Activated CD4-positive, alpha-beta T cell treated with anti-CD3 and anti-CD28 coated beads for 48 hours (primary cell): Measurements from ENCODE around the gene NLGN3.
A peak's percentile ranks its signal among the peaks of the same experiment; 100 is the strongest.
"Not testable (repeated sequence)": the region's sequence is repeated elsewhere in the genome, so short reads cannot be mapped to it uniquely, and the experiment has no call there.

Experiments
- DNase-seq: peaks from one replicate; pipeline ENCODE4 v3.0.0-alpha.2; 2020

The NLGN3 gene

DNA sequence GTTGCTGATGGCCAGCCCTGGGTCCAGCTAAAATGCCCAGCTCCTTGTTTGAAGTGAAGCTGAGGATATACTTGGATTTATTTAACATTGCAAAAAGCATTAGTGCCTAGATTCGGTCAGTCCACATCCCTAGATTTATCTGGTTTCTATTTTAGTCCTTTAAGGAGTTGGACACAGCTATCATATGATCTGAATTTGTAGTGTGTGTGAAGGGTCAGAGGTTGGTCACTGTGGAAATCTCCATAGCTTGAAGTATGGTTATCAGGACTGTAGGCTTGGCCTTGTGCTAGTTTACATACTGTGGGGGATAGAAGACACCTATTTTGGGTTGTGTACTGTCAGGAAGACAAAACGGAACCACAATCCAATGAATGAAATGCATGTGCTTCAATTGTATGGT is 28.8 kb downstream of the NLGN3 start:
- no peak for DNase-seq

DNA sequence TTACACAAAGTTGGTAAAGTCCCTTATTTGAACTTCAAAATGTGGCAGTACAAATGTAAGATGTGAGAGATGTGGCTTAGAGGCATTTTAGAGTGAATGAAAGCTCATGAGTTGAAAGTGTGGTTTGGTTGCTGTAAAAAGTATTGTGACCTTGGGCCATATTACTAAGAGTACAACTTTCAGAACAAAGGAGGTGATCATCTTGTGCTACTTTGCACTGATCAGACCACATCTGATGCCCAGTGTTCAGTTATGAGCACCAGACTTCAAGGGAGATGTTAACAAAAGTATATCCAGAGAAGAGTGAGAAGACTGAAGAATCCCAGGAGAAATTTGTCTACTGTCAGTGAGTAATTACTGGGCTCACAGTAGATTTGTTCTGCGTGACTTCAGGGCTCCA is 30.2 kb downstream of the NLGN3 start:
- no peak for DNase-seq

DNA sequence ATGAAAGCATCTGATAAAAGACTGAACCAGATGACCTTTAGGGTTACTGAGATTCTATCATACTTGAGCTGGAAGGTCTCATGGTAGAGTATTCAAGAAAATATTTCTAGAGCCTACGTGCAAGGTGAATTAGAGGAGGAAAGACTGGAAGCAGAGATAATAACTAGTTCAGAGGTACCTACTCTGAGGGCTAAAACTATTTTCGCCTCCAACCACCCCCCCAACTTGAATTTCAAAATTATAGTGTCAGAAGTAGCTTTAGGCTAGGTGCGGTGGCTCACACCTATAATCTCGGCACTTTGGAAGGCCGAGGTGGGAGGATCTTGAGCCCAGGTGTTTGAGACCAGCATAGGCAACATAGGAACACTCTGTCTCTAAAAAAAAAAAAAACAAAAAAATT is 30.9 kb downstream of the NLGN3 start:
- DNase-seq, result no peak

DNA sequence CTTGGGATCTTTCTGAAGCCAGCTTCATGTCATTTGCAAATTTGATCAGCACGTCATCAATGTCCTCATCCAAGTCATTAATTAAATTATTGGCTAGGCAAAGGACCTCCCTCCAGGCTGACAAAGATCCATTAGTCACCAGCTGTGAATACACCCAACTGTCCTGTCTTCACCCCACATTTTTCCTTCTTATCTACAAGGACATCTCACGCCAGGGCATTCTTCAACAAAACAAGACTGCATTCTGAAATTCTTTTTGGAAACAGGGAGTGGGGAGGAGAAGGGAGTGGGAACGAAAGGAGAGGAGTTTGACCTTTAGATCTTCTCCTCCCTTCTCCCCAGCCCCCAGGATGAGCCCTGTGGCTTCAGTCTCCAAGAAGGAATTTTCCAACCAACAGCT is 32.7 kb downstream of the NLGN3 start:
- DNase-seq, result no peak

DNA sequence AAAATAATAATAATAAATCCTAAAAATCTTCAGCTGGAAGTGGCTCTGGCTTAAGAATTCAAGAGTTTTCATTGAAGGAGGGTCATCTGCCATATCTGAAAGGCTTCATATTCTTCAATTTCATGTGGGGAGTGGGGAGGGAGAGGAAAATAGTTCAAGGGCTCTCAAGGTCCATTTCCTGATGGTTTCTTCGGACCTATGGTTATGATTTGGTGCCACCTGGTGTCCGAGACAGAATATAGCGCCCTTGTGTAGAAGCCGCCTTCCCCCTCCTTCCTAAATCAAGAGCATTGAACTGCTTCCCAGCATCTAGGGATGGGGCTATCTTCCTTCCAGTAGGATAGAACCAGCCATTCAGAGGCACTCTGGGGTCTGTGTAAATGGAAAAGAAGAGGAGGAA is 34.3 kb downstream of the NLGN3 start:
- peak; percentile 49 for DNase-seq

DNA sequence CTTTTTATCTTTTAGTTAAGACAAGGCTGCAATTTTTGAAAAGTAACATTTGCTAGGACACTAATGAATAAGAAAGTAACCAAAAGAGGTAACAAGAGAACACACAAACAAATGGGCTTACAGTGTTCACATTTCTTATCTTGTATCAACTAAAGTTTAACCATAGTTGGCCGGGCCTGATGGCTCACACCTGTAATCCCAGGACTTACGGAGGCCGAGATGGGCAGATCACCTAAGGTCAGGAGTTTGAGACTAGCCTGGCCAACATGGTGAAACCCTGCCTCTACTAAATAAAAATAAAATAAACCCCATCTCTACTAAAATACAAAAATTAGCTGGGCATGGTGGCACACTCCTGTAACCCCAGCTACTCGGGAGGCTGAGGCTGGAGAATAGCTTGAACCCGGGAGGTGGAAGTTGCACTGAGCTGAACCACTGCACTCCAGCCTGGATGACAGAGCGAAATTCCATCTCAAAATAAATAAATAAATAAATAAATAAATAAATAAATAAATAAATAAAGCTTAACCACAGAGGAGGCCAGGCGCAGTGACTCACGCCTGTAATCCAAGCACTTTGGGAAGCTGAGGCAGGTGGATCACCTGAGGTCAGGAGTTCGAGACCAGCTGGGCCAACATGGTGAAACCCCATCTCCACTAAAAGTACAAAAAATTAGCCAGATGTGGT is 36.1 kb downstream of the NLGN3 start:
- DNase-seq, result not testable (repeated sequence)

DNA sequence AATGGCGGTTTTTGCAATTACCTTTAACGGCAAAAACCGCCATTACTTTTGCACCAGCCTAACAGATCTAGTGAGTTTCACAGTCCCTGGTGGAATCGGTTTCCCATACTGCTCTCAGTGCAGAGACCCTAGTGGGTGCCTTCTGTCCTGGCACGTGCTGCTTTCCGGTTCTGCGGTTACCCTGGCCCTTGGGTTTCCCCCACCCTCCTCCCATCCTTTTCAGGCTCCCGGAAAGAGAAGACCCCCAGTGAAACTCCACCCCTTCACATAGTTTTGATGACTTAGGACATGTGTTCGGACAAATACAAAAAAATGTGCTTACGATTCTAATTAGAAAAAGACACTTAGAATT is 36.9 kb downstream of the NLGN3 start:
- peak; percentile 54 for DNase-seq

DNA sequence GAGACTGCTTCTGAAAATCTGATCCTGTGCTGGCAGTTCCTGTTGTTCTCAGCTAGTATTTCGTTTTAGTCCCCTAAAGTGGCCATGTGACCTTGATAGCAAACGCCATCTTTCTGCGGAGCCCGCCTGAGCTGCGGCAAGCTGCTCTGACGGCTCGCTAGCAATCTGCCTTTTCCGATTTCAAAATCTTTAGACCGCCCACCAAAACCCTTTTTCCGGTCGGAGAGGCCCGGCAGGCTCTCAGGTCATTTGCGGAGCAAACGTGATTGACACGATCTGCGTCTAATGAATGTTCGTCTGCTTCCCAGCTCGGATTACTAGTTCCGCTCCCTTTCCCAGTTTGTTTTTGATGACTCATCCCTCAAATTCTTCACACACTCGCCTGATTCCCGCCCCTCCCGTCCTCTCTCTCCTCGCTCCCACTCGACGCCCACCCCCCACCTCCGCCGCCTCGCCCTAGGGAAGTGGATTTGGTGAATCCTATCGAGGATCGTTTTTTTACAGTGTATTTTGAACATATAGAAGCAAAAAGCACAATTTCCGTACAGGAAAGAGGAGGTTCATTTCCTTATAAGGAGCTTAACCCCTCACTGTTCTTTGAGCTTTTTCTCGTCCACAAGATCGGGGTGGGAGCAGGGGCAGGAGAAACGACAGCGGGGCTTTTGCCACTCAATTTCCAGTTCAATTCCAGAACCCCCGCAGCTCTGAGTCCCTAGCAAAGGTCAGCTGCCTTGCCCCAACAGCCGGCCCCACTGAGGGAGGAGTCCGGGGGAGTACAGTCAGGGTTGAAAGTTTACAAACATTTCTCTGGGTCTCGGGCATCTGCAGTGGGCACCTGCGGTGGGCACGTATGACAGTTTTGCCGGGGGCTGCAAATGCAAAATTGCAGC is 37.5 kb downstream of the NLGN3 start:
- peak; percentile 87 for DNase-seq

DNA sequence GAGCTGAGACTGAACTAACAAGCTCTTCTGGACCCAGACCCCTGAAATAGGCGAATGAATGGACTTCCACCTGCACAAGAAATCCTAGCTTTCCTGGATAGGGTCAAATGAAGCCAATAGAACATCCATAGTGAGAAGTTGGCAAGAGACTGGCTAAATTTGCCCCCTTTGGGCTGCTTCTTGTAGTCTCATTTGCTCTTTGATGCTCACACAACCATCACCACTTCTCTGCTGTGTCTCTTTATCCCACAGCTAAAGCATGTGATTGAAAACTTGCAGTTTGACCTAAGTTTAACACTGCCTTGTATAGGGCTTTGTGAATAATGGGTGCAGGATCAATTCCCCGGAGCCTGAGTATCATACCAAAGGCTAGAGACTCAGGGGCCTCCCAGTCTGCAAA is 38.2 kb downstream of the NLGN3 start:
- no peak for DNase-seq

DNA sequence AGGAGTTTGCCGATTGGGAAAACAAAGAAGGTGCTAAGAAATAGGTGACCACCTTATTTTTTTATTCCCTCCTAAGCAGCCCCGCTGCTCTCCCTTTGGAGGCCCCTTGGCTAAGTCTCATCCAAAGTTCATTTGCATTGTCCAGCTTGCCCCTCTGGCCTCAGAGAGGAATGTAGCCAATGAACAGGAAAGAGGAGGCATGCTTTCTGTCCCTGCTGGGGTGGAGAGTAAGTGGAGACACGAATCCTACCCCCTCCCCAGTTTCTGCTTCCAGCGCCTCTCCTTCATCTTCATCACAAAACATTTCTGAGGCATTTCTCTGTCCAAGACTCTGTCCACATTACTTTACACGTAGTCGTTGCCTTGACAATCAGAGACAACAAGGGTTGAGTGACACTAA is 38.7 kb downstream of the NLGN3 start:
- DNase-seq, result no peak

DNA sequence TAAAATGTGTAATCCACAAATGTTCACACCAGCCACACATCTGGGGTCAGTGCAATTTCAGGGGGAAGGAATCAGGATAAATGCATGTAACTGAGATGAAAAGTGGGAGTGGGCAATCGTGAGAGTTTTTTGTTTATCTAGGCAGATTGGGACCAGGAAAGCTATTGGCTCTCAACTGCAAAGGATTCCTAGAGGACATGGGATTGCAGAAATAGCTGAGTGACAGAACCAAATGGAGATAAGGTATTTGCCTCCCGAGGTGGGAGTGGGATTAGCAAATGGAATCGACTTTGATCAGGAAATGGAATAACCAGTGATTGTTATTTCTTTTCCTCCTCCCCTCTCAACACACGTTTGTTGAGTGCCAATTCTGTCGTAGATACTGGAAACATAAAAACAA is 39.5 kb downstream of the NLGN3 start:
- DNase-seq, result no peak

DNA sequence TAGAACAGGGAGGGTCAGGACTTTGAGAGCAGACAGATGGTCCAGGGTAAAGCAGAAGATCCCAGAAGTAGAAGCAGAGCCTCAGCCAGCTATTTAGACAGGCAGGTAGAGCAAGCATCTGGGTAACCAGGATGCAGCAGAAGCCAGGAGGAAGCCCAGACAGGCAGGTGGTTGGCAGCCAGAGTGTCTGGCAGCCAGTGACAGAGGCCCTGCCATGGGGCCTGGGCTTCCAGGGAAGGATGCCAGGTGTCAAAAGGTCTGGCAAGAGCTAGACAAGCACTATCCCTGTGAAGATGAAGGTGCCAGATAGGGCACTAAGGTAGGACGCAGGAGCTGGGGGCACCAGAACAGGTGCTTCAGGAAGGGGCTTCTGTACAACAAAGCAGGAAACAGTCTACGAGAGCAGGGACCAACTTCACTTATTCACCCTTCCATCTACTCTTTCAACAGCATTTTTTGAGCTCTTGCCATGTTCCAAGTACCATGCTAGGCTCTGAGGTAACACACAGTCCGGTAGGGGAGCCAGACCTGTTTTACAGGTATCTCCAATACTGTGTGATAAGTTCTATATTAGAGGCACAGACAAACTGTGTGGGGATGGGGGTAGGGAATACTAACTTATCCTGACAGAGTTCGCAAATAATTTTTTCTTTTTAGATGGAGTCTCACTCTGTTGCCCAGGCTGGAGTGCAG is 40.3 kb downstream of the NLGN3 start:
- DNase-seq, result no peak

DNA sequence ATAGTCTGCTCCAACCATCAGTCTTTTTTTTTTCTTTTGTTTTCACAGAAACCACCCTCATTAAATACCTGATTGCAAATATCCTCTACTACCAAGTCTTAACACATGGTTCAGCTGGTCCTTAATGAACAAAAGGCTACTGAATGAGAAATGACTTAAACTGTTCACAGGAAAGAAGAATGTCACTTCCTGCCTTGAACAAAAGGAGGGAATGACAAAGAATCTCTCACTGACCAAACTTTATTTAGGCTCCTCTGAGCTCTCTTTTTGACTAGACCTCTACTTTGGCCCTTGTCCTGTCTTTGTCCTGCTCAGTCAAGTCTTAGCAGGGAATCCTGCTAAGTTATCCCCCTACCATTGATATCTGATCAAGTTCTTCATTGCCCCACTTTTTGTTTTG is 46.6 kb downstream of the NLGN3 start:
- no peak for DNase-seq

DNA sequence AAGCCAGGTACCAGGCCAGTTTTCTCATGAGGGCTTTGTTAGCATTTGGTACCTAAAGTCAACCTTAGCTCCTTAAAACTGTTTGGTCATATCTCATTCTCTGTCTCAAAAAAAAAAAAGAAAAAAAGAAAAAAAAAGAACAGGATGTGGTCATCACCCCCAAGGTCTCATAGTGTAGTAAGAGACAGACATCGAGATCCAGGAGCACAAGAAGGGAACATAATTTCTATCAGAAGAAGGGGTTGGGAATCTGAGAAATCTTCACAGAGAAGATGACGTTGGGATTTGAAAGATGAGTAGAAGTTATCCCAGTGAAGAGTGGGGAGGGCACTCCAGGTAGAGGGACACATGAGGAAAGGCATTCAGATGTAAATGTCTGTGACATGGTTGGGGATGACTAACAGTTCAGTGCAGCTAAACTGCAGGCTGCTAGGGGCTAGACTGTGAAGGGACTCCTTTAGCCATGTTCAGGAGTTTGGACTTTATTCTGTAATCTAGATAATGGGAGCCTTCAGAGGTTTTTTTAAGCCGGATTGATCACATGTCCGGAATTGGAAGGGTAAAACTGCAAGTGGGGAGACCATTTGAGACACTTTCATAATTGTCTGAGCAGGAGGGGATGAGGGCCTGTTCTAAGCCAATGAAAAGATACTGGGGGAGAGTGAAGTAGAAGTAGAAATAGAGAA is 51.5 kb downstream of the NLGN3 start:
- no peak for DNase-seq

DNA sequence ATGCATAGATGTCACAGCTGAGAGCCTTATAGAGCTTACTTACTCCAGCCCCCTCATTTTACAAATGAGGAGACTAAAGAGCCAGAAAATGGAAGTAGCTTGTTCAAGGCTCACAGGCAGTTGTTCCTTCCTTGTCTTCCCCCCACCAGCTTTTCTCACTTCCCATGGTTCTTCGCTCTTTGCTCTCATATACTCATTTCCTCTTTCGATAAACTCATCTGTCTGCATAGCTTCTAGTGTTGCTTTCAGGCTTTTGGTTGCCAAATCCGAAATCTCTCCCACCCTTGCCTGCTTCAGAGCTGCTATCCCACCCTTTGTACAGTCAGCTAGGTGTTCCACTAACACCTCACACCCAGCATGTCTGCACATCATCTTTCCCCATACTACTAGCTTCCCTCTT is 53.4 kb downstream of the NLGN3 start:
- DNase-seq, result no peak

DNA sequence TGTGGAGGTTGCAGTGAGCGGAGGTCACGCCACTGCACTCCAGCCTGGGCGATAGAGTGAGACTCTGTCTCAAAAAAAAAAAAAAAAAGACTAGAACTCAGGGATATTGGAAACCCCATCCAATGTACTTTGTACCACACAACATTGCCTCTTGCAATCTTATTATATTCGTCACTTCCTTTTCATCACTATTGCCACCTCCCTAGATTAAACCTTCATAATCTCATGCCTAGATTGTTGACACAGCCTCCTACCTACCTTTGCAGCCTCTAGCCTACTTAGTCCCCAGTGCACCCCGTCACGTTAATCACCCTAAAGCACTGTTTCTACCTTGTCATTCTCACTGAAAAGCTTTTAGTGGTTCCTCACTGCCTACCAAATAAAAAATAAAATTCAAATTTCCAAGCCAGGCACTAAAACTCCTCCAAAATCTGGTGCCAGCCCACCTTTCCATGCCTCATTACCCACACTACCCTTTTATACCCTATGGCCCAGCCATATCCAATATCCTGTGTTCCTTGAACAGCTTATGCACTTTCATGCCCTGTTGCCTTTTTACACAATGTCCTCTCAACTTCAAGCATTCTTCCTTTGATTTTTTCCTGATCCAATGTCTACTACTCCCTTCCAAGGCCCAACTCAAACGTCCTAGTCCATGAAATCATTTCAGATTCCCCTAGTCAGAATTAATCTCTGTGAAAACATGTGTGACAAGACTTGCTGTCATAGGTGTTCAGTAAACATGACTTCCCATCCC is 54.8 kb downstream of the NLGN3 start:
- no peak for DNase-seq

DNA sequence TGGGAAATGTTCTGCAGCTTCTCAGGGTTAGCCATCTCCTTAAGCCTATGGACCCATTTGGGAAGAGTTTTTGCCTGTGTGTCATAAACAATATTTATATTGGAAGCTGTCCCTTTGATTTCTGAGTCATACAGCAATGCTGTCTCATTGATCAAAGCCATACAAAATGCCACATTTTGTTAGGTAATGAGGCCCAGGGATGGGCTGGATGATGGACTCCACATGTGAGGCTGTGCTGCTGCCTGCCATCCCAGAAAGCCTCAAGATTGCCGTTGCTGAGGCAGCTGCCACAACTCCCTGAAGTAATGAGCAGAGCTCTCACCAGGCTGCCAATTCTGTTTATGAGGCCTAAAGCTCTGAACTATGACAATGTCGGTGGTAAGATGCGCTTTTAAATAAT is 66.2 kb downstream of the NLGN3 start:
- no peak for DNase-seq

DNA sequence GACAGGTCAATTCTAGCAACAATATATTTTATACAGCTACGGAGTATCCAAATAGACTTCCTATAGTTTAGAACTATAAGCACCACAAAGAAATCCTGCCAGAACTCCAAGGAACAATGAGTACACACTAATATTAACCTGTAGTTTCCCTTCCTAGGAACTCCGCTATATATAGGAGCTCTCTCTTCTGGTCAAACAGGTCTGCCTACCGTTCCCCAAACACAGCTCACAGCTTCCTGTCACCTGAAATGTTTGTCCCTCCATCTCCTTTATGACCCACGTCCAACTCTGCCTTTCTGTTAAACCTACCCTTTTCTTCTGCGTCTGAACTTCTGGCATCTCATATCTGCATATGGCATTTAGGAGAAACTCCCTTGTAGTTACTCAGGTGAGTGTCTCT is 67.9 kb downstream of the NLGN3 start:
- DNase-seq, result no peak

DNA sequence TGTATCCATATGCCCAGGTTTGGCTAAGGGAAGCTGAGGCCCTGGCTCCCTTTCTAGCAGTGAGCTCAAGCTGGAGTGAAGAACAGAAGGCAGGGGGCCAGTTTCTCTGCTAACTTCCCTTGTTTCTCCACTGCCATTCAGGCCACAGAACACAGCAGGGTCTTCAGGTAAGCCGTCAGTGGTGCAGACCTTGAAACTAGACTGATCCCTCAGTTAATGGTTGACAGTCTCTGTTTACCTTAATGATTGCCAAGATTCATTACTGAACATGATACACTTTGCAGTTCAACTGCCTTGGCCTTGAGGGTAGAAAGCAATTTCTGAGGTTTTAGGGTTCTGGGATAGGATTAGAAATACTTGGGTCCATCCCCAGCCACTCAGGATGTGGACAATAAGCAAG is 69.5 kb downstream of the NLGN3 start:
- no peak for DNase-seq

DNA sequence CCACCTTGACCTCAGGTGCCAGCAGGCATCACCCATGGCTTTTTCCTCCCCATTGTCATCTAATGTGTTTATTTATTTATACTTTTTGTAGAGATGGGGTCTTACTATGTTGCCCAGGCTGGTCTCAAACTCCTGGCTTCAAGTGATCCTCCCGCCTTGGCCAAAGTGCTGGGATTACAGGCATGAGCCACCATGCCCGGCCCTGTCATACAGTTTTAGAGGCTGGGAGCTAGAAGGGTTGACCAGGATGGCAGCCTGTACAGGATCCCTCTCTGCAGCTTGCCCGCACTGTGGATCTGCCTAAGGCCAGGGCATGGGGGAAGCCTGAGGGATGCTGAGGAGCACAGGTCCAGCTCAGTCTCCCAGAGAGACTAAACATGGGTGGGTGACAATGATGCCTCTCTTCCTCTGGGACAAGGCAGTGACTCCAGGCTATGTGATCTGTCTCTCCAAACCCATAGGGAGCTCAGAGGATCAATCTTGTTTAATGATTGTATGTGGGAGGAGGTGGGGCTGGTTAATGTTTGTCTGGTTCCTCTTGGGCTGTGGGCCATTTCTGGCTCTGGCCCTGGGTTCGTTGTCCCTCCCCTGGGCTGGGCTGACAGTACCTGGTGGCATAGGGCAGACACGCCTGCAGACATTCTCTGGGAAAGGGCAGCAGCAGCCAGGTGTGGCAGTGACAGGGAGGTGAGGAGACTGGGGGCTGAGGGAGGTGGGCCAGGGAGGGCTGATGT is 70.1 kb downstream of the NLGN3 start:
- no peak for DNase-seq

DNA sequence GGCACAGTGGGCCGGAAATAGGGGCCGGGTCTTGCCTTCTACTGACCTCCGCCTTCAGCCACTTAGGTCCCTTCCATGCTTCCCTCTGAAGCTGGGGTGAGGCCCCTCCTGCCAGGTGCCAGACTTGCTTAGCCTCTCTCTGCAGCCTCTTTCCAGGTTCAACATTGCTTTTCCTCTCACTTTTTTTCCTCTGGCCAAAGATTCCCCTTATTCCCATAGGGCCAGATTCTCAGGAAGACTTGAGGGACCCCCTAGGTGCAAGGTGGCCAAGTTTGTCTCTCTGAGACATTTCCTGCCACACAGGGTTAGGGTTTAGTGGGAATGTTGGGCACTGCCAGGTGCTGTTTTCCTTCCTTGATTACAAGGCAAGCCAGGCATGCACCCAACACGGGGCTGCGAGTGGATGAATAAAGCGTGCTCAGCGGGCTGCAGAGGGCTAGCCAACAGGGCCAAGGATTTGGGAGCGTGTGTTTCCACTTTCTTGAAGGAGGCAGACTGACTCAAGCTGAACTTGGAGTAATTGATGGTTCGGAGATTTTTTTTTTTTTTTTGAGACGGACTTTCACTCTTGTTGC is 70.8 kb downstream of the NLGN3 start:
- no peak for DNase-seq

DNA sequence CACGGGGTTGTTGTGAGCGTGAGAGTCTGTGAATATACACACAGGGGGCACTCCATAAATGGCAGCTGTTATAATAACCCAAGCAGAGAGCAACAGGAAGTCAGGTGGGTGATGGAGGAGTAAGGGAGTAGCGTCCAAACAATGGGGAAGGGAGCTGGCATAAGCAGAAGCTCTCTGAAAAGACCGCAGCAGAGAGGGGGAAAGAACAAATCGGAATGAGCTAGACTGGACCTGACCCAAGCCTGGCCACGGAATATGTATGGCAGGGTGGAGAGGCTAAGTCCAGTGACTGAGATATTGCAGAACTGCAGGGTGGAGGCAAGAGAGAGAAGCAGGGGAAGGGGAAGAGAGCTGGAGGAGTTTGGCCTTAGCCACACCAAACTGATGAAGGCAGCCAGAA is 71.8 kb downstream of the NLGN3 start:
- no peak for DNase-seq
